GM18502 (cell line): ENCODE data around the gene ING2.
A peak's percentile ranks its signal among the peaks of the same experiment; 100 is the strongest.
"Not testable (repeated sequence)": the region's sequence is repeated elsewhere in the genome, so short reads cannot be mapped to it uniquely, and the experiment has no call there.

Source experiments
- ATAC-seq: cut with Tn5 transposase; IDR thresholded peaks from one replicate; pipeline ENCODE4 v1.9.1; 2021; ENCODE audit warnings: mild to moderate bottlenecking; ENCODE audit not compliant: unreplicated experiment, poor library complexity

The ING2 gene

GRCh38 chr4:183504930-183505610 is at the start of gene ING2:
ING2 (plus strand) TSS chr4:183505058; CDS start chr4:183505196, 138 bp downstream.
- peak; percentile 52 for ATAC-seq

- ATAC-seq = no peak
These were observed 49.2 kb upstream of the ING2 start for GRCh38 chr4:183455431-183456195.

GRCh38 chr4:183458005-183458404 is 46.9 kb upstream of the ING2 start:
- ATAC-seq = no peak

GRCh38 chr4:183463903-183464619 is 40.8 kb upstream of the ING2 start:
- not testable (repeated sequence) for ATAC-seq

GRCh38 chr4:183465879-183466278 is 39.0 kb upstream of the ING2 start:
- ATAC-seq = not testable (repeated sequence)

- ATAC-seq = no peak
These were observed 37.6 kb upstream of the ING2 start for GRCh38 chr4:183467246-183467645.

GRCh38 chr4:183468210-183469095 is 36.4 kb upstream of the ING2 start:
- ATAC-seq = no peak

- no peak for ATAC-seq
These were observed 35.6 kb upstream of the ING2 start for GRCh38 chr4:183469285-183469684.

GRCh38 chr4:183469936-183470335 is 34.9 kb upstream of the ING2 start:
- ATAC-seq = no peak

GRCh38 chr4:183470821-183471220 is 34.0 kb upstream of the ING2 start:
- no peak for ATAC-seq

- ATAC-seq = peak; percentile 84
These were observed 32.7 kb upstream of the ING2 start for GRCh38 chr4:183471946-183472708.

- no peak for ATAC-seq
These were observed 26.7 kb upstream of the ING2 start for GRCh38 chr4:183478123-183478522.

GRCh38 chr4:183478926-183479325 is 25.9 kb upstream of the ING2 start:
- no peak for ATAC-seq

GRCh38 chr4:183482515-183483095 is 22.3 kb upstream of the ING2 start:
- not testable (repeated sequence) for ATAC-seq

GRCh38 chr4:183483997-183484396 is 20.9 kb upstream of the ING2 start:
- ATAC-seq = no peak

GRCh38 chr4:183485411-183486160 is 19.3 kb upstream of the ING2 start:
- ATAC-seq = no peak

- no peak for ATAC-seq
These were observed 12.1 kb upstream of the ING2 start for GRCh38 chr4:183492791-183493222.

- no peak for ATAC-seq
These were observed 11.6 kb upstream of the ING2 start for GRCh38 chr4:183493246-183493645.
